Right cardiac atrium (tissue), 5 donors: ENCODE results near the gene TNFSF18. TPM values are rescaled to one million over a fixed set of nuclear protein-coding genes. Genes with fewer than 3 reads are reported as not detected.

Source experiments
- ATAC-seq, 2 donors: fragments of 200-7000 bp; cut with Tn5 transposase; one replicate each; pipeline versions ENCODE4 v1.8.0 to v1.9.1; 2020; ENCODE audit warnings: moderate library complexity in 2 of 2, mild to moderate bottlenecking in 1 of 2
- DNase-seq, 3 donors: peaks; one replicate each; pipeline ENCODE4 v3.0.0-alpha.2; 2020
- H3K27ac ChIP-seq: one replicate; pipeline ENCODE4 v1.5.1; 2013; ENCODE audit warnings: mild to moderate bottlenecking, low read length, control low read depth, moderate library complexity
- H3K27me3 ChIP-seq: one replicate; pipeline ENCODE4 v1.6.1; 2013; ENCODE audit not compliant: control insufficient read depth, insufficient read depth
- H3K4me1 ChIP-seq: one replicate; pipeline ENCODE4 v1.6.1; 2013; ENCODE audit warnings: low read length; ENCODE audit not compliant: control insufficient read depth, insufficient read depth
- H3K4me3 ChIP-seq: one replicate; pipeline ENCODE4 v1.5.1; 2013; ENCODE audit warnings: low read length, control low read depth
- H3K9me3 ChIP-seq: one replicate; pipeline ENCODE4 v1.6.1; 2013; ENCODE audit warnings: low read length; ENCODE audit not compliant: control insufficient read depth
- WGBS: extraction: QIAGEN DNeasy Blood & Tissue Kit; methylation state at CpG from one replicate; pipeline ENCODE4 v1.1.7; 2013; 5-methylcytosine and 5-hydroxymethylcytosine counted together
- intact Hi-C, 4 donors: fragments of 100-400 bp; cut with DNase I; formaldehyde crosslinking; loops; one replicate each; pipeline versions ENCODE4 v1.11.0 to v1.14.0; 2022 to 2023
- polyA plus RNA-seq: library from polyadenylated mRNA; stranded (reverse); fragments of 200-250 nt; gene quantifications from one replicate; pipeline ENCODE4 v1.2.3, GENCODE V29; 2013
- total RNA-seq, 4 donors: library from RNA; stranded (reverse); fragmentation: NEBNext Ultra II Directional; extraction: Animal tissue kit (Norgen Biotek cat#: 25700); gene quantifications; one replicate each; pipeline ENCODE4 v1.2.1, GENCODE V29; 2021
- donor health status: healthy with polysubstance abuse.
- donor health status: DM: no; HTN: yes; CAD: no.
- donor health status: DM: no; HTN: no; CAD: no.
- donor health status: DM: no; HTN: yes; CAD: no; lungs with severe emphysema.
- donor health status: DM: yes; HTN: yes; CAD: no.

Gene TNFSF18
- total and polyA plus RNA-seq, 5 donors, result not detected

- DNase-seq (no peak), ATAC-seq (no peak)
- intact Hi-C loops, result no loop called here
- Histone ChIP-seq H3K4me3 (no peak overlapping the region), H3K9me3 (no peaks in the 10 kb centered on the region), H3K27me3 (no peaks in the 10 kb centered on the region), H3K27ac (no peak overlapping the region), H3K4me1 (no peaks in the 10 kb centered on the region)
- 83% methylated on average over 2 of the region's 2 CpGs for WGBS
Measured at GRCh38 chr1:173038875-173039554, 11.7 kb downstream of the TNFSF18 start.

GRCh38 chr1:173024543-173024942 lies 26.2 kb downstream of the TNFSF18 start:
- Histone ChIP-seq H3K4me3 (no peak overlapping the region), H3K27ac (no peak overlapping the region), H3K4me1 (peaks cover 1% of the 10 kb centered on the region), H3K27me3 (no peaks in the 10 kb centered on the region), H3K9me3 (no peaks in the 10 kb centered on the region)
- intact Hi-C loops, result no loop called here
- no peak for ATAC-seq
- DNase-seq, result no peak
- WGBS, result 98% methylated on average over 1 of the region's 1 CpG

DNA sequence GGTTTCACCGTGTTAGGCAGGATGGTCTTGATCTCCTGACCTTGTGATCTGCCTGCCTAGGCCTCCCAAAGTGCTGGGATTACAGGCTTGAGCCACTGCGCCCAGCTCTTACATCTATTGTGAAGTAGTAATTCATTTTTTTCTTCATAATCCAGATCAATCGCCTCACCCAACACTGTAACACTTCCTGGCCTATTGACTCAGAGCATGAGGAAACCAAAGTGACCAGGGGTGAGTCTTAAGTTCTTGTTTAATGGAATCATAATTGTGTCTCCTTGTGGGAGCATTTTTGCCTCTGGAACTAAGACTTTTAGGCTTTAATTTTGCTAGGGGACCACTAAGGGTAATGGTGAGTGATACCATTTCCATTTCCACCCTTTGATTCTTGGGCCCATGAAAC lies 27.4 kb downstream of the TNFSF18 start:
- DNase-seq (no peak), ATAC-seq (no peak)
- intact Hi-C loops, result no loop called here
- Histone ChIP-seq H3K9me3 (no peaks in the 10 kb centered on the region), H3K27me3 (no peaks in the 10 kb centered on the region), H3K27ac (no peak overlapping the region), H3K4me1 (peaks cover 1% of the 10 kb centered on the region), H3K4me3 (no peak overlapping the region)
- WGBS, result 91% methylated on average over 3 of the region's 3 CpGs

DNA sequence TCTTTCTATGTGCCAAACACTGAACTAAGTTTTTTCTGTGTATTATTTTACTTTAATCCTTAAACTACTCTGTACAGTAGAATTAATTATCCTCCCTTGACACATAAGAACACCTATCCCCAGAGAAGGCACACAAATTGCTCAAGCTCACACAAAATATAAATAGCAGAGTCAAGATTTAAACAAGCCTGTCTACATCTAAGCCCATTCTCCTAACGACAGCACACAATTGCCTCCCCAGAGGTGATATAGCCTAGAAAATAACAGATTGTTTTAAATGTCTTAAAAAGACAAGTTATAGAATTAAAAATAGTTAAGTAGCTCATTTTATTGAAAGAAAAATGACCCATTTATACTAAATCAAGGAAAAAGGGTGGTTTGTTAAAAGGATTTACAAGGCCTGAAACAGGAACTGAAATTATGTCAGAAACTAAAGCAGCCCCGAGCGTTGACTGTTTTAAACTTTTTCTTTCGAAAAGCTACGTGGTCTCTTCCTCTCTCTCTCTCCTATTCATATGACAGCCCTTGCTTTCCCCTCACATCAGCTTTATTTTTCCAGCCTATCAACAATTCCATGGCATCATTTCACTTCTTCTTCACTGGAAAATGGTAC lies 30.5 kb downstream of the TNFSF18 start:
- H3K27ac ChIP-seq, result no peak overlapping the region
- ATAC-seq (no peak), DNase-seq (no peak)
- no peaks in the 10 kb centered on the region for H3K4me1 ChIP-seq
- no peaks in the 10 kb centered on the region for H3K27me3 ChIP-seq
- no peaks in the 10 kb centered on the region for H3K9me3 ChIP-seq
- no peak overlapping the region for H3K4me3 ChIP-seq
- intact Hi-C loops, result no loop called here
- 74% methylated on average over 5 of the region's 5 CpGs for WGBS

DNA sequence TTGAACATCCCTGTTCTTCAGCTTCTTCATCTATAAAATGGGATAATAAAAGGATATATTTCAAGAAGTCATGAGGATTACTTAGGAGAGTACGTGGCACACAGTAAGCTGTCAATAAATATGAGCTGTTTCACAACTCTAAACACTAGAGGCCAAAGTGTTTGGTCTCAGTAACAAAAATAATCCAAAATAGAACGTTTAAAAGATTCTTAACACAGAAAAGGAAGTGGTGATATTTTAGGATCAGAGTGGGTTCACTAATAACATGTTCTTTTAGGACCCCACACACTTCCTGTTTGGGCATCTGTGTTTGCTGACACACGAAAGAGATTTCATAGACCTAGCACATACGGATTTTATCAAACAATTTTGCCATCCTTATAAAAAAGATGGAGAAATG lies 32.9 kb downstream of the TNFSF18 start:
- no peak overlapping the region for H3K27ac ChIP-seq
- intact Hi-C loops, result no loop called here
- no peaks in the 10 kb centered on the region for H3K27me3 ChIP-seq
- H3K9me3 ChIP-seq, result no peaks in the 10 kb centered on the region
- ATAC-seq (no peak), DNase-seq (no peak)
- no peak overlapping the region for H3K4me3 ChIP-seq
- 34% methylated on average over 4 of the region's 4 CpGs for WGBS
- H3K4me1 ChIP-seq, result no peaks in the 10 kb centered on the region

DNA sequence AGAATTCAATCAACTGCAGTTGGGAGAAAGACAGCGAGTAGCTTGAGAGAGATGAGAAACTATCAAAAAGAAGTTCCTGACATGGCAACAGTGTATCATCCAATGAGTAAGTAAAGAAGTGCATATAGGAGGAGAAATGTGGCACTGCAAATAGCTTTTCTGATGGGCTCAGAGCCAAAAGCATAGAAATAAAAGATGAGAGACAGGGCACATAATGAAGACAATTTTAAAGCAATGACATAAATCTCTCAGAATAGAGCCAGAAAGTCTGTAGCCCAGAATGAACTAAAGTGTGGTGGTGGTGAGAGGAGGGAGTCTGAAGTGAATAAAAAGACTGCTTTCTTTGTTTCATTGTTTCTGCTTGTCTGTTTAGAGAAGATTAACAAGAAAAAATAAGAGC lies 34.3 kb downstream of the TNFSF18 start:
- DNase-seq (no peak), ATAC-seq (no peak)
- no peaks in the 10 kb centered on the region for H3K9me3 ChIP-seq
- no peak overlapping the region for H3K4me3 ChIP-seq
- intact Hi-C loops, result no loop called here
- 93% methylated on average over 1 of the region's 1 CpG for WGBS
- no peak overlapping the region for H3K27ac ChIP-seq
- H3K4me1 ChIP-seq, result no peaks in the 10 kb centered on the region
- H3K27me3 ChIP-seq, result no peaks in the 10 kb centered on the region

DNA sequence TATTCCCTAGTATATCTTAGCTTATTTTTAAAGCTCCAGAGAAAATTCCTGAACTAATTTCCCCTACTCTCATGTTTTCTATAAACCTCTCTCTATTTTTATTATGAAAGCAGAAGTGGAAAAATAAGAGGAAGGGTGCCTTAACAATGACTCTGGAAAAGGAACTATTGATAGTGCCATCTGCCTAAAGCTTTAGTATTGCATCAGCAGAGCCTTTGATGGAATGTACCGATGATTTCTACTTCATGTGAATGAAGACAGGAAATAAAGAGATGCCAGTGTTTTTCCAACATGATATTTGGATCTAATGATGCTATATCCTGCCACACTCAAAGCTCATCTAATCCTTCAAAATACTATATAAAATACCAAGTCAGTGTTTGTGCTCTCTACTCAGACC lies 35.1 kb downstream of the TNFSF18 start:
- 69% methylated on average over 1 of the region's 1 CpG for WGBS
- H3K4me1 ChIP-seq, result no peaks in the 10 kb centered on the region
- H3K4me3 ChIP-seq, result no peak overlapping the region
- no peaks in the 10 kb centered on the region for H3K9me3 ChIP-seq
- no peaks in the 10 kb centered on the region for H3K27me3 ChIP-seq
- ATAC-seq (no peak), DNase-seq (no peak)
- intact Hi-C loops, result no loop called here
- no peak overlapping the region for H3K27ac ChIP-seq

DNA sequence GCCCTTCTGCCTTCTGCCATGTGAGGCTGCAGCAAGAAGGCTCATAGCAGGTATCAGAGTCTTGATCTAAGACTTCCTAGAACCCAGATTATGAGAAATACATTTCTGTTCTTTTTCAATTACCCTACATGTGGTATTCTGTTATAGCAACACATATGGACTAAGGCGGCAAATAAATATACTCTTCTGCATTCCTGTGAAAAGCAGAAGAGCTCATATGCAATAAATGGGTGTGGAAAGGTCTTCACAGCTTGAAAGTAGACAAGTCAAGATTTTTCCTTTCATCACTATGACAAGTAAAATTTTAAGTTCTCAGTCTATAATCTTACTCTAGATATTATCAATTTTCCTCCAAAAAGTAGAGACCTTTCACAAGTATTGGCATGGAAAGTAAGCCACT lies 36.6 kb downstream of the TNFSF18 start:
- intact Hi-C loops, result no loop called here
- H3K27me3 ChIP-seq, result no peaks in the 10 kb centered on the region
- no peak for DNase-seq
- no peak overlapping the region for H3K27ac ChIP-seq
- 97% methylated on average over 1 of the region's 1 CpG for whole genome bisulfite sequencing
- ATAC-seq, result no peak
- H3K4me1 ChIP-seq, result no peaks in the 10 kb centered on the region
- no peaks in the 10 kb centered on the region for H3K9me3 ChIP-seq
- H3K4me3 ChIP-seq, result no peak overlapping the region

GRCh38 chr1:173012126-173012525 lies 38.6 kb downstream of the TNFSF18 start:
- Histone ChIP-seq H3K27ac (no peak overlapping the region), H3K27me3 (no peaks in the 10 kb centered on the region), H3K4me1 (no peaks in the 10 kb centered on the region), H3K9me3 (no peaks in the 10 kb centered on the region), H3K4me3 (no peak overlapping the region)
- intact Hi-C loops, result no loop called here
- DNase-seq, result no peak
- no peak for ATAC-seq
- 87% methylated on average over 1 of the region's 1 CpG for WGBS

GRCh38 chr1:173009597-173009996 lies 41.1 kb downstream of the TNFSF18 start:
- Histone ChIP-seq H3K4me3 (no peak overlapping the region), H3K27ac (no peak overlapping the region), H3K27me3 (no peaks in the 10 kb centered on the region), H3K9me3 (no peaks in the 10 kb centered on the region), H3K4me1 (no peaks in the 10 kb centered on the region)
- 45% methylated on average over 1 of the region's 1 CpG for WGBS
- intact Hi-C loops, result no loop called here
- ATAC-seq (peak; percentile 48 to 81), DNase-seq (peak in 1 of 3 donors; percentile 52)

DNA sequence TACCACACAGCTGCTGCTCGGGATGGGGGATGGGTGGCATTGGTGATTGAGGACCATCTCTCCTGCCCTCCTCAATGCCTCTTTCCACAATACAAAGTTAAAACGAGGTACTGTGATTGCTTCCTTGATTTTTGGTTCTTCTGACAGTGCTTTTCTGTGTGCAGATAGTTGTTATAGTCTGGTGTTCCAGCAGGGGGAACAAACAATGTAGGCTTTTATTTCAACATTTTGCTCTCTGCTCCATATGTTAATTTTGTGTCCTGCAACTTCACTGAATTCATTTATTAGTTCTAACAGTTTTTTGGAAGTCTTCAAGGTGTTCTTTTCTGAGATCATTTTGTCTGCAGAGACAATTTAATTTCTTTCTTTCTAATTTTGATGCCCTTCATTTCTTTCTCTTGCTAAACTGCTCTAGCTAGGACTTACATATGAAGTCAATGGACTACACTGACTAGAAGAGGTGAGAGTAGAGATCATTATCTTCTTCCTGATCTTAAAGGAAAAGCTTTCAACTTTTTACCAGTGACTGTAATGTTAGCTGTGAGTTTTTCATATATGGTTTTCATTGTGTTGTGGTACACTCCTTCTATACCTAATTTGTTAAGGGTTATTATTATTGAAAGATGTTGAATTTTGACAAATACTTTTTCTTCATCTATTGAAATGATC lies 45.4 kb downstream of the TNFSF18 start:
- ATAC-seq (no peak), DNase-seq (no peak)
- 61% methylated on average over 2 of the region's 2 CpGs for WGBS
- no peak overlapping the region for H3K4me3 ChIP-seq
- H3K9me3 ChIP-seq, result no peaks in the 10 kb centered on the region
- no peaks in the 10 kb centered on the region for H3K4me1 ChIP-seq
- intact Hi-C loops, result no loop called here
- H3K27ac ChIP-seq, result no peak overlapping the region
- H3K27me3 ChIP-seq, result no peaks in the 10 kb centered on the region
